Body of pancreas (tissue), 4 donors: ENCODE measurements around the gene SLC44A1.
"Not testable (repeated sequence)": the region's sequence is repeated elsewhere in the genome, so short reads cannot be mapped to it uniquely, and the experiment has no call there.

ENCODE experiments used
- CTCF ChIP-seq, 7 experiments: fragments of 450-650 bp in 4 of 7; fragments of 200-600 bp in 3 of 7; sonication (generic) in 3 of 7; IDR thresholded peaks; one replicate each; pipeline ENCODE4 v1.5.1; 2016 to 2019; ENCODE audit warnings: antibody characterized with exemption in 7 of 7
- POLR2A ChIP-seq, 3 donors: fragments of 450-650 bp; IDR thresholded peaks; one replicate each; pipeline ENCODE4 v1.6.1; 2016; ENCODE audit warnings: antibody characterized with exemption in 3 of 3, mild to moderate bottlenecking in 2 of 3

- not testable (repeated sequence) for TF ChIP-seq POLR2A, CTCF (IDR thresholded peaks at IDR 0.05)
Measured at GRCh38 chr9:105256569-105256968, 12.1 kb downstream of the SLC44A1 start.
